ENCODE data around the gene PRIM1.

DNA sequence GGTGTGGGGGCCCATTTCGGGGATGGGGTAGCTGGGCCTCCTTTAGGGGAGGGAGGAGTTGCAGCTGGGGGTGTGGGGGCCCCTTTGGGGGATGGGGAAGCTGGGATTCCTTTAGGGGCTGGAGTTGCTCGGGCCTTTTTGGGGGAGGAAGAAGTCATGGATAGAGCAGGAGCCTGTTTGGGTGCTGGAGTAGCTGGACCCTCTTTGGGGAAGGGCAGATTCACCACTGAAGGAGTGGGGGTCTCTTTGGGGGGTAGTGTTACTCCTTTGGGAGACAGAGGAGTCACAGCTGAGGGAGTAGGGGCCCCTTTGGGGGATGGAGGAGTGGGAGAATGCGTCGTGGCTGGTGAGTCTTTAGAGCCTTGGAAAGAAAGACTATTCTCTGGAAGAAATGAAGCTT, 33.5 kb downstream of the PRIM1 start:
- TF ChIP-seq, protein P1, sequence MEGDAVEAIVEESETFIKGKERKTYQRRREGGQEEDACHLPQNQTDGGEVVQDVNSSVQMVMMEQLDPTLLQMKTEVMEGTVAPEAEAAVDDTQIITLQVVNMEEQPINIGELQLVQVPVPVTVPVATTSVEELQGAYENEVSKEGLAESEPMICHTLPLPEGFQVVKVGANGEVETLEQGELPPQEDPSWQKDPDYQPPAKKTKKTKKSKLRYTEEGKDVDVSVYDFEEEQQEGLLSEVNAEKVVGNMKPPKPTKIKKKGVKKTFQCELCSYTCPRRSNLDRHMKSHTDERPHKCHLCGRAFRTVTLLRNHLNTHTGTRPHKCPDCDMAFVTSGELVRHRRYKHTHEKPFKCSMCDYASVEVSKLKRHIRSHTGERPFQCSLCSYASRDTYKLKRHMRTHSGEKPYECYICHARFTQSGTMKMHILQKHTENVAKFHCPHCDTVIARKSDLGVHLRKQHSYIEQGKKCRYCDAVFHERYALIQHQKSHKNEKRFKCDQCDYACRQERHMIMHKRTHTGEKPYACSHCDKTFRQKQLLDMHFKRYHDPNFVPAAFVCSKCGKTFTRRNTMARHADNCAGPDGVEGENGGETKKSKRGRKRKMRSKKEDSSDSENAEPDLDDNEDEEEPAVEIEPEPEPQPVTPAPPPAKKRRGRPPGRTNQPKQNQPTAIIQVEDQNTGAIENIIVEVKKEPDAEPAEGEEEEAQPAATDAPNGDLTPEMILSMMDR (IDR thresholded peaks at IDR 0.05), result no peak
- TF ChIP-seq POLR2AphosphoS5 (IDR thresholded peaks at IDR 0.05) (no peak), EP300 (IDR thresholded peaks at IDR 0.05) (no peak)

All from upper lobe of left lung (tissue), 4 donors.